Smooth muscle cell (in vitro differentiated cells): ENCODE results near the gene TMEM266. TPM values are rescaled to one million over a fixed set of nuclear protein-coding genes. Genes with fewer than 3 reads are reported as not detected.

Experiments
- DNase-seq: peaks from one replicate; lab custom pipeline; 2025; ENCODE audit not compliant: unreplicated experiment; lab: John Stamatoyannopoulos, UW
- H2AFZ ChIP-seq: fragments of 200-600 bp; sonication (generic); 2 replicates; pipeline ENCODE4 v1.6.0; 2016; ENCODE audit warnings: antibody characterized with exemption, low read depth, mild to moderate bottlenecking
- H3F3A ChIP-seq: fragments of 200-600 bp; sonication (generic); 2 replicates; pipeline ENCODE4 v1.6.0; 2017; ENCODE audit warnings: antibody characterized with exemption, low read depth
- H3K27ac ChIP-seq: fragments of 200-600 bp; sonication (generic); 2 replicates; pipeline ENCODE4 v1.5.1; 2016; ENCODE audit warnings: low read depth, mild to moderate bottlenecking
- H3K27me3 ChIP-seq: fragments of 200-600 bp; sonication (generic); 2 replicates; pipeline ENCODE4 v1.6.1; 2016; ENCODE audit warnings: low read depth, mild to moderate bottlenecking
- H3K36me3 ChIP-seq: fragments of 200-600 bp; sonication (generic); 2 replicates; pipeline ENCODE4 v1.5.1; 2016; ENCODE audit warnings: low read depth
- H3K4me1 ChIP-seq: fragments of 200-600 bp; sonication (generic); 2 replicates; pipeline ENCODE4 v1.5.1; 2016; ENCODE audit warnings: low read depth
- H3K4me2 ChIP-seq: fragments of 200-600 bp; sonication (generic); 2 replicates; pipeline ENCODE4 v1.6.0; 2016; ENCODE audit warnings: mild to moderate bottlenecking
- H3K4me3 ChIP-seq: fragments of 200-600 bp; sonication (generic); 2 replicates; pipeline ENCODE4 v1.5.1; 2016; ENCODE audit warnings: mild to moderate bottlenecking
- H3K79me2 ChIP-seq: fragments of 200-600 bp; sonication (generic); 2 replicates; pipeline ENCODE4 v1.6.0; 2016; ENCODE audit warnings: low read depth, mild to moderate bottlenecking
- H3K9ac ChIP-seq: fragments of 200-600 bp; sonication (generic); 2 replicates; pipeline ENCODE4 v1.6.0; 2016; ENCODE audit warnings: low read depth
- H3K9me3 ChIP-seq: fragments of 200-600 bp; sonication (generic); replicated peaks from 2 replicates; pipeline ENCODE4 v1.5.1; 2016; ENCODE audit warnings: low read depth
- H4K20me1 ChIP-seq: fragments of 200-600 bp; sonication (generic); 2 replicates; pipeline ENCODE4 v1.6.0; 2016; ENCODE audit warnings: low read depth
- CTCF ChIP-seq: fragments of 200-600 bp; sonication (generic); IDR thresholded peaks from 2 replicates; pipeline ENCODE4 v1.5.1; 2017; ENCODE audit warnings: borderline replicate concordance, mild to moderate bottlenecking, antibody characterized with exemption; ENCODE audit not compliant: insufficient read depth, poor library complexity, severe bottlenecking
- WGBS: methylation state at CpG from one replicate; pipeline ENCODE4 v1.1.7; 2016; ENCODE audit warnings: low lambda C conversion rate; 5-methylcytosine and 5-hydroxymethylcytosine counted together
- polyA plus RNA-seq: library from polyadenylated mRNA; unstranded; fragments of >200 nt; fragmentation: Nextera tagmentation; extraction: Ambion mirVana; gene quantifications from 2 replicates; pipeline ENCODE4 v1.2.1, GENCODE V29; 2016
- total RNA-seq: library from RNA; depleted of rRNA; stranded (reverse); fragments of >200 nt; gene quantifications from 2 replicates; pipeline ENCODE4 v1.2.3, GENCODE V29; 2014

The TMEM266 gene
- total and polyA plus RNA-seq, 2 experiments from 2014 or later, result 0.27 TPM; not detected in 1

GRCh38 chr15:76149291-76149915, 89.6 kb downstream of the TMEM266 start:
- Histone ChIP-seq H3F3A (no peaks in the 10 kb centered on the region), H3K9me3 (no peaks in the 10 kb centered on the region), H3K79me2 (no peaks in the 10 kb centered on the region), H3K36me3 (no peaks in the 10 kb centered on the region), H3K9ac (no peak overlapping the region), H2AFZ (no peak overlapping the region), H3K27me3 (no peaks in the 10 kb centered on the region), H3K27ac (no peak overlapping the region), H3K4me2 (no peak overlapping the region), H3K4me1 (peaks cover 3% of the 10 kb centered on the region), H3K4me3 (no peak overlapping the region), H4K20me1 (no peaks in the 10 kb centered on the region)
- no peak for DNase-seq
- TF ChIP-seq CTCF, result no peak
- 70% methylated on average over 4 of the region's 4 CpGs for WGBS

- Histone ChIP-seq H3K79me2 (no peaks in the 10 kb centered on the region), H3K4me3 (no peak overlapping the region), H3K27ac (no peak overlapping the region), H3F3A (no peaks in the 10 kb centered on the region), H3K9ac (no peak overlapping the region), H3K4me2 (peak overlapping the region; percentile 54), H4K20me1 (no peaks in the 10 kb centered on the region), H3K36me3 (no peaks in the 10 kb centered on the region), H2AFZ (no peak overlapping the region), H3K9me3 (no peaks in the 10 kb centered on the region), H3K27me3 (no peaks in the 10 kb centered on the region), H3K4me1 (peaks cover 3% of the 10 kb centered on the region)
- no peak for DNase-seq
- TF ChIP-seq CTCF, result no peak
- 73% methylated on average over 7 of the region's 7 CpGs for WGBS
Measured at GRCh38 chr15:76150513-76150912, 90.7 kb downstream of the TMEM266 start.

- peaks cover 3% of the 10 kb centered on the region for H3K4me1 ChIP-seq
- H3K9ac ChIP-seq, result peak overlapping the region; percentile 19
- H2AFZ ChIP-seq, result no peak overlapping the region
- no peaks in the 10 kb centered on the region for H4K20me1 ChIP-seq
- H3K4me2 ChIP-seq, result peak overlapping the region; percentile 54
- no peaks in the 10 kb centered on the region for H3K36me3 ChIP-seq
- no peaks in the 10 kb centered on the region for H3K9me3 ChIP-seq
- no peaks in the 10 kb centered on the region for H3K79me2 ChIP-seq
- H3K27me3 ChIP-seq, result no peaks in the 10 kb centered on the region
- TF ChIP-seq CTCF, result peak; percentile 71
- no peaks in the 10 kb centered on the region for H3F3A ChIP-seq
- H3K27ac ChIP-seq, result no peak overlapping the region
- no peak overlapping the region for H3K4me3 ChIP-seq
- 8% methylated on average over 9 of the region's 9 CpGs for WGBS
- peak; percentile 50 for DNase-seq
Measured at GRCh38 chr15:76150971-76151598, 91.3 kb downstream of the TMEM266 start.

- no peak for DNase-seq
Measured at GRCh38 chr15:76151599-76151974, 91.8 kb downstream of the TMEM266 start.

More at GRCh38 chr15:76151599-76151974, 91.8 kb downstream of the TMEM266 start:
- no peaks in the 10 kb centered on the region for H3K79me2 ChIP-seq
- no peak overlapping the region for H3K4me2 ChIP-seq
- H4K20me1 ChIP-seq, result no peaks in the 10 kb centered on the region
- no peak overlapping the region for H3K27ac ChIP-seq
- no peaks in the 10 kb centered on the region for H3K27me3 ChIP-seq
- H3K36me3 ChIP-seq, result no peaks in the 10 kb centered on the region
- peak overlapping the region; percentile 19 for H3K9ac ChIP-seq
- peaks cover 3% of the 10 kb centered on the region for H3K4me1 ChIP-seq
- no peaks in the 10 kb centered on the region for H3K9me3 ChIP-seq
- WGBS, result 81% methylated on average over 8 of the region's 8 CpGs
- no peaks in the 10 kb centered on the region for H3F3A ChIP-seq
- no peak overlapping the region for H3K4me3 ChIP-seq
- TF ChIP-seq CTCF, result no peak
- H2AFZ ChIP-seq, result no peak overlapping the region
